ENCODE results near the gene KLHL3. TPM values are rescaled to one million over a fixed set of nuclear protein-coding genes. Genes with fewer than 3 reads are reported as not detected.

Gene KLHL3
- polyA plus RNA-seq, 1 of the 3 experiments (the other 2 are of a cell fraction), result 3.8 TPM

DNA sequence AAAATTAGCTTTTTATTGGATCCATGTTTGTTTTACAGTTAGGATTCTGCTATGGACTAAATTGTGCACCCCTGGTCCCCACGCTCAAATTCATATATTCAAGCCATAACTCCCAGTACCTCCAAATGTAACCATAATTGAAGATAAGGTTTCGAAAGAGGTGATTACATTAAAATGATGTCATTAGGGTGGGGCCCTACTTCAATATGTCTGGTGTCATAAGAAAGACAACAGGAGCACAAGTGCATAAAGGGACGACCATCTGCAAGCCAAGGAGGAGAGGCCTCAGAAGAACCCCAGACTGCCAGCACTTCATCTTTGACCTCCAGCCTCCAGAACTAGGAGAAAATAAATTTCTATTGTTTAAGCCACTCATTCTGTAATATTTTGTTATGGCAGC is 25.7 kb upstream of the KLHL3 start:
- 88% methylated on average over 3 of the region's 3 CpGs for WGBS (ENCODE audit: low lambda C conversion rate)
- H3F3A ChIP-seq (replicated peaks; ENCODE audit: insufficient read depth), result no peaks in the 10 kb centered on the region
- POLR2A ChIA-PET, result no interaction called here

More for the DNA sequence above, 25.7 kb upstream of the KLHL3 start:
- no peaks in the 10 kb centered on the region for H3K27me3 ChIP-seq (ENCODE audit: insufficient read depth)
- CTCF ChIA-PET, result interaction anchor here (6.0 kb wide), 1 partner anchor 17 kb away, joined by 51 read pairs; no protein-coding TSS in a partner anchor
- no peaks in the 10 kb centered on the region for H3K36me3 ChIP-seq (replicated peaks in 1 of 2; ENCODE audit: control insufficient read depth in 1 of 2, insufficient read depth in 2 of 2, low read length in 1 of 2)
- H3K4me1 ChIP-seq (ENCODE audit: control insufficient read depth in 1 of 2, insufficient read depth in 2 of 2, low read depth in 1 of 2, low read length in 1 of 2), result no peaks in the 10 kb centered on the region
- H3K79me2 ChIP-seq (ENCODE audit: insufficient read depth), result no peaks in the 10 kb centered on the region
- TF ChIP-seq, protein P1, sequence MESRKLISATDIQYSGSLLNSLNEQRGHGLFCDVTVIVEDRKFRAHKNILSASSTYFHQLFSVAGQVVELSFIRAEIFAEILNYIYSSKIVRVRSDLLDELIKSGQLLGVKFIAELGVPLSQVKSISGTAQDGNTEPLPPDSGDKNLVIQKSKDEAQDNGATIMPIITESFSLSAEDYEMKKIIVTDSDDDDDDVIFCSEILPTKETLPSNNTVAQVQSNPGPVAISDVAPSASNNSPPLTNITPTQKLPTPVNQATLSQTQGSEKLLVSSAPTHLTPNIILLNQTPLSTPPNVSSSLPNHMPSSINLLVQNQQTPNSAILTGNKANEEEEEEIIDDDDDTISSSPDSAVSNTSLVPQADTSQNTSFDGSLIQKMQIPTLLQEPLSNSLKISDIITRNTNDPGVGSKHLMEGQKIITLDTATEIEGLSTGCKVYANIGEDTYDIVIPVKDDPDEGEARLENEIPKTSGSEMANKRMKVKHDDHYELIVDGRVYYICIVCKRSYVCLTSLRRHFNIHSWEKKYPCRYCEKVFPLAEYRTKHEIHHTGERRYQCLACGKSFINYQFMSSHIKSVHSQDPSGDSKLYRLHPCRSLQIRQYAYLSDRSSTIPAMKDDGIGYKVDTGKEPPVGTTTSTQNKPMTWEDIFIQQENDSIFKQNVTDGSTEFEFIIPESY (IDR thresholded peaks at IDR 0.05; ENCODE audit: borderline replicate concordance, low read depth), result no peak
- no peak for TF ChIP-seq MEF2A (IDR thresholded peaks at IDR 0.05; ENCODE audit: borderline replicate concordance, low read depth)
- no peak for TF ChIP-seq YY1 (IDR thresholded peaks at IDR 0.05; ENCODE audit: low read depth)
- TF ChIP-seq RXRA (IDR thresholded peaks at IDR 0.05; ENCODE audit: borderline replicate concordance, low read depth), result no peak
- no peak for TF ChIP-seq RCOR1 (IDR thresholded peaks at IDR 0.05; ENCODE audit: low read length)
- TF ChIP-seq RAD21 (IDR thresholded peaks at IDR 0.05; ENCODE audit: low read length), result no peak
- no peak for TF ChIP-seq SIN3A (IDR thresholded peaks at IDR 0.05; ENCODE audit: borderline replicate concordance, low read depth, low read length)
- no peak for TF ChIP-seq NFIC (IDR thresholded peaks at IDR 0.05; ENCODE audit: borderline replicate concordance)
- no peak for TF ChIP-seq MXI1 (IDR thresholded peaks at IDR 0.05; ENCODE audit: low read depth, low read length)
- TF ChIP-seq, protein P2, sequence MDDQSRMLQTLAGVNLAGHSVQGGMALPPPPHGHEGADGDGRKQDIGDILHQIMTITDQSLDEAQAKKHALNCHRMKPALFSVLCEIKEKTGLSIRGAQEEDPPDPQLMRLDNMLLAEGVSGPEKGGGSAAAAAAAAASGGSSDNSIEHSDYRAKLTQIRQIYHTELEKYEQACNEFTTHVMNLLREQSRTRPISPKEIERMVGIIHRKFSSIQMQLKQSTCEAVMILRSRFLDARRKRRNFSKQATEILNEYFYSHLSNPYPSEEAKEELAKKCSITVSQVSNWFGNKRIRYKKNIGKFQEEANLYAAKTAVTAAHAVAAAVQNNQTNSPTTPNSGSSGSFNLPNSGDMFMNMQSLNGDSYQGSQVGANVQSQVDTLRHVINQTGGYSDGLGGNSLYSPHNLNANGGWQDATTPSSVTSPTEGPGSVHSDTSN (IDR thresholded peaks at IDR 0.05), result no peak
- TF ChIP-seq, protein P3, sequence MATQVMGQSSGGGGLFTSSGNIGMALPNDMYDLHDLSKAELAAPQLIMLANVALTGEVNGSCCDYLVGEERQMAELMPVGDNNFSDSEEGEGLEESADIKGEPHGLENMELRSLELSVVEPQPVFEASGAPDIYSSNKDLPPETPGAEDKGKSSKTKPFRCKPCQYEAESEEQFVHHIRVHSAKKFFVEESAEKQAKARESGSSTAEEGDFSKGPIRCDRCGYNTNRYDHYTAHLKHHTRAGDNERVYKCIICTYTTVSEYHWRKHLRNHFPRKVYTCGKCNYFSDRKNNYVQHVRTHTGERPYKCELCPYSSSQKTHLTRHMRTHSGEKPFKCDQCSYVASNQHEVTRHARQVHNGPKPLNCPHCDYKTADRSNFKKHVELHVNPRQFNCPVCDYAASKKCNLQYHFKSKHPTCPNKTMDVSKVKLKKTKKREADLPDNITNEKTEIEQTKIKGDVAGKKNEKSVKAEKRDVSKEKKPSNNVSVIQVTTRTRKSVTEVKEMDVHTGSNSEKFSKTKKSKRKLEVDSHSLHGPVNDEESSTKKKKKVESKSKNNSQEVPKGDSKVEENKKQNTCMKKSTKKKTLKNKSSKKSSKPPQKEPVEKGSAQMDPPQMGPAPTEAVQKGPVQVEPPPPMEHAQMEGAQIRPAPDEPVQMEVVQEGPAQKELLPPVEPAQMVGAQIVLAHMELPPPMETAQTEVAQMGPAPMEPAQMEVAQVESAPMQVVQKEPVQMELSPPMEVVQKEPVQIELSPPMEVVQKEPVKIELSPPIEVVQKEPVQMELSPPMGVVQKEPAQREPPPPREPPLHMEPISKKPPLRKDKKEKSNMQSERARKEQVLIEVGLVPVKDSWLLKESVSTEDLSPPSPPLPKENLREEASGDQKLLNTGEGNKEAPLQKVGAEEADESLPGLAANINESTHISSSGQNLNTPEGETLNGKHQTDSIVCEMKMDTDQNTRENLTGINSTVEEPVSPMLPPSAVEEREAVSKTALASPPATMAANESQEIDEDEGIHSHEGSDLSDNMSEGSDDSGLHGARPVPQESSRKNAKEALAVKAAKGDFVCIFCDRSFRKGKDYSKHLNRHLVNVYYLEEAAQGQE (IDR thresholded peaks at IDR 0.05; ENCODE audit: low read depth, low read length), result no peak
- no peak for TF ChIP-seq TCF12 (IDR thresholded peaks at IDR 0.05)
- no peak for TF ChIP-seq FOXJ3 (CRISPR knock-in tag; IDR thresholded peaks at IDR 0.05)
- TF ChIP-seq FOXM1 (IDR thresholded peaks at IDR 0.05; ENCODE audit: low read depth), result no peak
- TF ChIP-seq NRF1 (IDR thresholded peaks at IDR 0.05; ENCODE audit: low read depth, low read length), result no peak
- no peak for TF ChIP-seq EP300 (IDR thresholded peaks at IDR 0.05; ENCODE audit: borderline replicate concordance in 1 of 2, low read depth in 1 of 2, low read length in 1 of 2)
- TF ChIP-seq, protein P4, sequence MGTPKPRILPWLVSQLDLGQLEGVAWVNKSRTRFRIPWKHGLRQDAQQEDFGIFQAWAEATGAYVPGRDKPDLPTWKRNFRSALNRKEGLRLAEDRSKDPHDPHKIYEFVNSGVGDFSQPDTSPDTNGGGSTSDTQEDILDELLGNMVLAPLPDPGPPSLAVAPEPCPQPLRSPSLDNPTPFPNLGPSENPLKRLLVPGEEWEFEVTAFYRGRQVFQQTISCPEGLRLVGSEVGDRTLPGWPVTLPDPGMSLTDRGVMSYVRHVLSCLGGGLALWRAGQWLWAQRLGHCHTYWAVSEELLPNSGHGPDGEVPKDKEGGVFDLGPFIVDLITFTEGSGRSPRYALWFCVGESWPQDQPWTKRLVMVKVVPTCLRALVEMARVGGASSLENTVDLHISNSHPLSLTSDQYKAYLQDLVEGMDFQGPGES (IDR thresholded peaks at IDR 0.05; ENCODE audit: low read depth, low read length), result no peak
- no peak overlapping the region for H3K9ac ChIP-seq
- H3K9me2 ChIP-seq, result no peaks in the 10 kb centered on the region
- no peaks in the 10 kb centered on the region for H4K20me1 ChIP-seq (ENCODE audit: insufficient read depth)
- no peaks in the 10 kb centered on the region for H3K9me3 ChIP-seq
- no peak overlapping the region for H3K27ac ChIP-seq (ENCODE audit: low read depth in 2 of 2, low read length in 1 of 2)
- H3K4me3 ChIP-seq (ENCODE audit: low read depth in 2 of 2, low read length in 1 of 2), result no peak overlapping the region
- DNase-seq, result no peak
- H2AFZ ChIP-seq (ENCODE audit: low read depth), result no peak overlapping the region
- H3K4me2 ChIP-seq, result no peak overlapping the region
